GM21526 (cell line): ENCODE results near the gene PCDH12.

Experiments used
- ATAC-seq: cut with Tn5 transposase; IDR thresholded peaks from one replicate; pipeline ENCODE4 v1.9.1; 2021; ENCODE audit warnings: moderate library complexity; ENCODE audit not compliant: unreplicated experiment, low FRiP score

Gene PCDH12

DNA sequence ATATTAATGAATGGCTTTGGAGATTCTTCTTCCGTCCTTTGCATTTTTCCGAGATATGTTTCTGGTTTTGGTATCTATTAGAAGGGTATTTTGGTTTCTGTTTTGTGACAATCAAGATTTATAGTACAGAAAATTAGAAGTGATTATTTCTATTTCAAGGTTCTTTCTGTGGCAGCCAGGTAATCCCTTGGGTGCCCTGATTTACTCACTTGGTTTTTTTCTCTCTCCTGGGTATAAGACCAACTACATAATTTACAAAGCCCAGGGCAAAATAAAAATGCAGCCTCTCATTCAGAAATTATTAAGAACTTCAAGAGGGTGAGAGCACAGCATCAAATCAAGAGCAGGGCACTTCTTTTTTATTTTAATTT is 8.9 kb upstream of the PCDH12 start:
- no peak for ATAC-seq

DNA sequence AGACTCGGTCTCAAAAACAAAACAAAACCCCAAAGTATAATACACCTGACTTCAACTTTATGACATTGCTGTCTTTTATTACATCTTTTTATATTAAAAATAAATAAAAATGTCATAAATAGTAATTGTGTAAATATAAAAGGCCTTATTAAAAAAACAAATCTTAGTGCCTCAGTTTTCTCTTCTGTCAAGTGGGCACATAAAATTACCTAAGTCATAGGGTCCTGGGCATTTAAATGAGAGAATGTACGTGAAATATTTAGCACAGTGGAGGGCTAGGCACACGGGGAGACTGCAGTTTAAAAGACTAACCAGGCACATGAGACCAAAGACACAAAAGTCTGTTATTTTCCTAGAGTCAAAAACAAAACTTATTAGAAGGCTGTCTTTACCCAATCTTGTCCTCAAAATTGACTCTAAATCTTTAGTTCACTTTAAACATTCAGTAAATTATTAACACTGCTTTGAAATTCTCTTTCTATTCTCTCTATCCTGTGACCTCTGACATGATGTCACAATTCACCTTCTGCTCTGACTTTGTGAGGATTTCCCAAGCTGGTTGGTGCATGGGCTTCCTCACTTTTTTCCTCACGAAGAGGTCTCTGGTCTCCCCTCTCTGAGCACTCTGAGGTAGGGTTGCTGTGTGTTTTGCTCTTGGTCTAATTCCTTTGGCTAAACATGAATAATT is 8.4 kb upstream of the PCDH12 start:
- no peak for ATAC-seq

DNA sequence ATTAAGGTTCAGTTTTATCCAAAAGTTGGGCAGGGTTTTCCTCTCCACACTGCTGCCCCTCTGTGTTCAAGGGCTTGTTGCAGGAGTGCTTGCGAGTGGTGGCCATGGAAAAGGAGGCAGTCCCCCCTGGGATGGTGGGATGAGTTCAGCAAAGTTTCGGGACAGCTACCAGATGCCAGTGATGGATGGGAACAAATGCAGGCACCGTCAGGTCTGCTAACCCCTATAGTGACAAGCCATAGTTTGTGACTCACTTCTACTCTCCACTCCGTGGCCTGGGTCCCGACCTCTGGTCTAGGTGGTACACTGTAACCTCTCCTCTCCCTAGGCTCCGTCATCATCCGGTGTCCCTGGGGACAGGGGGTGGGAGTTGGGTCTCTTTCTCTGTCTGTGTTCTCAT is 7.1 kb upstream of the PCDH12 start:
- ATAC-seq = no peak

DNA sequence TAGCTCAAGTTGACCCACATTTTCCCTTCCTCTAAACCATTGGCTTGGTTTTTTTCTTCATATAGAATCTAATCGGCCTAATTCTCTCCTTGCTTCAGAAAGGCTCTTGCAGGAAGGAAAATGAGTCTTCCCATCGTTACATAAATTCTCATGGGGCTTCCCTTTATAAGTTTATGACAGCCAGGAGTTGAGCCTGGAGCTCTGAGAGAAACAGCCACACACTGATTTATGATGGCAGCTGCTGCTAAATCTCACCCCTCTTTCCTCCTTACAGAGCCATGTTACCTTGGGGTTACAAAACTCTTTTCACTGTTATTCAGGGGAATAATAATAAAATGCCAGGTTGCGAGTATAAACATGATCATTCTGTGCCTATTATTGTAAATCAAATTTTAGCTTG is 5.7 kb upstream of the PCDH12 start:
- no peak for ATAC-seq

DNA sequence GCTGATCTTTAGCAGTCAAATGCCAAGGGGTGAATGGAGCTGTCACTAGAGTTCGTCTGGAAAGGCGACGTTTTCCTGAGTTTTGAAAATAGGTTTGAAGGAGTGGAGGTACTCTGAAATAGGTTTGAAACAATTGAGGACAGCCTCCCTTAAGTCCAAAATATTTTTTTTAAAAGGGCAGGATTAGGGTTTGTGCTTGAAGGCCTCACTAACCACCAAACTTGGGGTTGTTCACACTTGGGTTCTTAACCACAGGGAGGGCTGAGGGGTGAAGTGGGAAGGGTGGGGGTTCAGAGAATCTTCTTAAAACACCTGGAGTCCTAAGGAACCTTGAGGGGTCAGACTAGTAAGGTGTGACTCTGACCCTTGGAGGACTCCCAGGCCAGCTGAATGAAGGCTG is 3.5 kb upstream of the PCDH12 start:
- ATAC-seq = no peak

DNA sequence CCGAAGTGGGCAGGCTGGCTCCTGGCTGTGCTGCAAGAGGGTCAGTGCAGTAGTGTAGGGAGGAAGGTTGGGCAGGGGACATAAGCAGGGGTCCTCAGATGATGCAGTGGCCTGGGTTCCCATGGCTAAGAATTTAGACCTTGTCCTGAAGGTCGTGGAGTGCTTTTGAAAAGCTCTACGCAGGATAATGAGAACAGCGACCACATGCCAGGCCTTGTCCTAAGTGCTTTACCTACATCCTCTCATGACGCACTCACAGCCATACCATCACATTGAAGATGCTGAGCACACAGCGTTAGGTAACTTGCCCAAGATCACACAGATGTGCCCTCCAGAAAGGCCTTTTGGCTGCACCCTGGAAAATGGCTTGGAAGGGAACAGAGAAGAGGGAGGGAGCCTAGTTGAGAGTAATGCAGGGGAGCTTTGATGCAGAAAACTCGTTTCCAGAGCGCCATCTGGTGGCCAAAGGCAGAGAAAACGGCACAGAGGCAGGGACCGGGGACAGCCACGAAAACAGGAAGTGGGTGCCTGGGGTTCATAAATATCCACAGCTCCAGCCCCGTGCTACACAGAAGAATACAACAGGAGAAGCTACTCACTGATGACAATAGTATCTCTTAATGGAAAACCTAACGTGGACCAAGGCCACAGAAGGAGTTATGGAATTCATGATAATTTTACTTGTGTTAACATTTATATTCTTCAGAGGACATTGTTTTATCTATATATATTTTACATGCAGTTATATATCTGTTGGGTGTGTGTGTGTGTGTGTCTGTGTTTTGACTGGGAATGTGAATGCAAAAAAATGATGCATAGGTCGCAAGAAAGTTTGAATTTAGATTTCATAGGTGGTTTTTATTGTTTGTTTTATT is 2.7 kb upstream of the PCDH12 start:
- ATAC-seq = peak; percentile 91

DNA sequence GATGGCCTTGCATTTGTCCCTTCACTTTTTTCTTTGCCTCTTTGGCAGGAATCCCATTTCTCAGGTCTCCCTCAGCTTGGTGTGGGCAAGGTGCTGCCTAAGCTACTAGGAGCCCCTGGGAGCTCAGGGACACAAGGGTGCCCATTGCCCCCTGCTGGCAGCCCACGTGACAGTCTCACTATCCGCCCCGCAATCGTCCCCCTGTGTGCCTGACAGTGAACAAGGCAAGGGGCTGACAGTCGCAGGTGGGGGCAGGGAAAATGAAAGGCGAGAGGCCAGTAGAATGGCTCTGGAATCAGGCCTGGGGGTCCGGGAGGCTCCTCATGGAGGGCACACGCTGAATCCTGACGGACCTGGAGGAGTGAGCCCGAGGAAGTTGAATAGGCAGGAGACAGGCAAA is 2.0 kb upstream of the PCDH12 start:
- no peak for ATAC-seq

DNA sequence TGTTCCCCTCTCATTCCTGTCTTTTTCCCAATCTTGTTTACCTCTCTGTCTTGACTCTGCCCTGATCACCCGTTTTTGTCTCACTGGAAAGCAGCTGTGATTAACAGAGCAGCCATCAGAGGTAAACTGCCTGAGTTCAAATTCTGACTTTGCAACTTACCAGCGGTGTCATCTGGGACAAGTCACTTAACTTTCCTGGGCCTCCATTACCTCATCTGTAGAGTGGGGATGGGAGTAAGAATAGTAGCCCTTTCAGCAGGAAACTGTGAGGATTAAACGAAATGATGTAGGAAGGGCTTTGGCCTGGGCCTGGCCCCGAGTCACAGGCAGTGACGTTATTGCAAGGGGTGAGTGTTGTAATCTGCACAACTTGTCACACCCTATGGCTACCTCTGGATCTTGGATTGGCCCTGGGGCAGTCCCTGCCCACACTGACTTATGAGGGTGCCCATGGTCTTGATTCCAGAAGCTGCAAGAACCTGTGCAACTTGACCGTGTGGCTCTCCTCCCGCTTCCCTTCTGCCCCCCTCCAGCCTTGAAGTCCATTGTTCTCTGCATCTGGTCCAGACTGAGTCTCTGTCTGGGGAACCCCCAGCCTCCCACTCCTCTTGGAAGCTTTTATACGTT is 657 bp upstream of the PCDH12 start:
- no peak for ATAC-seq

DNA sequence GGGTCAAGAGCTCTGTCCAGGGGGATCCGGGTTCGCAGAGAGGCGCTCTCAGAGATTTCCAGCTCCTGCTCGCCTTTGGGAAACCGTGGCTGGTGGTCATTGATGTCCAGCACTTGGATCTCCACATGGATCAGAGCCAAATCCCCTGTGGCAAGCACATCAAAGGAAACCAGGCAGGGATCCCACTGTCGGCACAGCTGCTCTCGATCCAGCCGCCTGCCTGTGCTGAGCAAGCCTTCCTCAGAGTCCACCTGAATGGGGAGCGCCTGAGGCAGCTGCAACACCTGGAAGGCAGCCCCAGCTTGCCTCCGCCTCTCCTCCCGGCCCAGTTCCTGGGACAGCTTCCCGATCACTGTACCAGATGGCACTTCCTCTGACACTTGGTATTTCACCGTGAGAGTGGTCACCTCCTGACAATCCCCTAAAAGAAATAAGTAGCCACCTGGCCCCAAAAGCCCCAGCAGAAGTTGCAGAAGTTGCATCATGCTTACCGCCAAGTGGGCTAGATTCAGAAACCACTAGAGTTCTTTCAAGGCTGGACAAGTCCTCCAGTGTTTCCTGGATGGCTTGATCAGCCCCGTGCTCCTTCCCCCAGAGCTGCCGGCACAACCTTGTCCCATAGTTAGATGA is 520 bp downstream of the PCDH12 start:
- no peak for ATAC-seq

DNA sequence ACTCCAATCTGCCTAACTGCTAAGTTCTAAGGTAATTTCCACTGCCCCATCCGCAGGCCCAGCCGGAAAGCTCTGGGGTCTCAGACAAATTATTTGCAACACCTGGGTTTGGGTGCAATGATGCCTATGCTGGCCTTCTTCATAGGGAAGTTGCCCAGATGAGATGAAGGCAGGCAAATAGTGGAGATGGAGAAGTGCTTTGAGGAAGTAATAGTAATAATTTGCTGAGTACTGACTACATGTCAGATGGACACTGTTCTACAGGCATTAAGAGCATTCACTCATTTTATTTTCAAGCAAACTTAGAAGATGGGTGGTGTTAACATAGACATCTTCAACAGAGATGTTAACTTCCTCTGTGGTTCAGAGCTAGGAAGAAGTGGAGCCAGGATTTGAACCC is 3.8 kb downstream of the PCDH12 start:
- ATAC-seq = no peak

DNA sequence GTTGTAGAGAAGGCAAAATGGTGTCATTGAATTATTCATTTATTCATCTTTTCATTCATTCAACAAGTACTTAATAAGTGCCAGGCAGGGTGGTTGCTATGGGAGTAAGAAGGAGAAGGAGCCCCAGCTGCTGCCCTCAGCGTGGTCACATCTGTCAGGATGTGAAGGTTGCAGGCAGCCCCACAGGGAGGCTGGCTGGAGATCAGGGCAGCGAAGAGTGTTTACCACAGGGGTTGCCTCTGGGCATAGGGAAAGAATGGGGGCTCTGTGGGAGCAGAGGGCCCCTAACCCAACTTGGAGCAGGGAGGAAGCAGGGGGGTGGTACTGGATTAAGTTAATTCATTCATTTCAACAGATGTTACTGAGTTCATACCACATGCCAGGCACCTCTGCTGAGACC is 6.0 kb downstream of the PCDH12 start:
- no peak for ATAC-seq

DNA sequence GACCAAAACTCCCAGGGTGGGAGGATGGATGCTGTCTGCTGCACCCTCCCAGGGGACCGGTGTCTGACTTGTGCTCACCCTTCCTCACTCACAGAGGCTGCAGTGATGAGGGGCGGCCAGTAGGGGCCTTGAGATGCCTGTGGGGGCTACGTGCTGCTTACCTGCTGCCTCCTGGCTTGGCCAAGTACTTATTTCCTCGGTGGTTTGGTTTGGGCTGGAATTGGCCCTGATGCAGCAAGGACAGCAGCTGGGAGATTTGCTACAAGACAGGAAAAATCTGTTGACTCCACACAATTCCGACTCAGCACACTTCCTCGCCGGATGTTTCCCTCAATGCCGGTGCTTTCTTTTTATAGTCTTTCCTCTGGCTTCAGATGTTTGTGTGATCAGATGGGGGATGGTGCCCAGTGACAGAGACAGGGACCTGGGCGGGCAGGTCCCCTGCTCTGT is 6.6 kb downstream of the PCDH12 start:
- ATAC-seq = peak; percentile 76

DNA sequence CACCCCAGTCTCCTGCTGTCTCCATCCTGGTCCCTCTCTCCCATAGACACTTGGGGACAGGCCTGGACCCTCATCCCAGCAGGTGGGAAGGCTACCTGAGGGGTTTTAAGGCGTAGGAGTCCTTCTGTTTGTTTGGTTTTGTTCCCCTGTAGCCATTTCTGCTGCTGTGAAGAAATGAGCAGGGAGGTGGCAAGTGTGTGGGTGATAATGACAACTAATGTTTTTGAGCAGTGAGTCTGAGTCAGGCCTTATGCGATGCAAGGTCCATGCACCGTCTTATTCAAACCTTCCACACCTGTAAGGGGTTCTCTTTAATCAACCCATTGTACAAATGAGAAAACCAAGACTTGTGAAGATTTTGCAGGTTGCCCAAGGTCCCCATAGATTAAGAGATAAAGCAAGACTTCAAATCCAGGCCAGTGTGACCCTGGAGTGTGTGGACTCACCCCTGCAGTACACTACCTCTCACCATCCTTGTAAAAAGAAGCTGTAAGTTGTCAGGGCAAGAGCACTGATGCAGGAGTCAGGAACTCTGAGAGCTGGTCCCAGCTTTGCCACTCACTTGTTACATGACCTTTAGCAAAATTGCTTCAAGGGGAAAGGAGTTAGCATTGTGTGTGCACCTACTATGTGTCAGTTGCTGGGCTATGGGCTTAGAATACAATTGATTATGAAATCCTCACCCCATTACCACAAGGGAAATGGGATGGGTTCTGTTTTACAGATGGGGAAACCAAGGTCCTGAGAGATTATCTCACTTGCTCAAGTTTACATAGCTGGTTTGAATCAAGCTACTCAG is 7.6 kb downstream of the PCDH12 start:
- ATAC-seq = no peak

DNA sequence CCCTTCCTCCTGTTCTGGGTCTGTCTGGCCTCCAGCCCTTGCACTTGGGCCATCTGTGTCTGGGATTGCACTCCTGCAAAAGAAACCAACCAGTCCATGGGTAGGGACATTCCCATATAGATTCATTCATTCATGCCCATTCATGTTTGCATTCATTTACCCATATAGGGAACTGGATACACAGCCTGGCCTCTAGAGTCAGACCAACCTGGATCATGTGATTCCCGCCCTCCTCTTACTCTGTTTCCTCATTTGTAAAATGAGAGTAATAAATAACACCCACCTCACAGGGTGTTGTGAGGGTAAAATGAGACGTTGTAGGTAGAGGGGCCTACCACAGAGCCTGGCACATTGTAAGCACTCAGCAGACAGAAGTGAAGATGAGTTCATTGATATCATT is 8.5 kb downstream of the PCDH12 start:
- no peak for ATAC-seq

DNA sequence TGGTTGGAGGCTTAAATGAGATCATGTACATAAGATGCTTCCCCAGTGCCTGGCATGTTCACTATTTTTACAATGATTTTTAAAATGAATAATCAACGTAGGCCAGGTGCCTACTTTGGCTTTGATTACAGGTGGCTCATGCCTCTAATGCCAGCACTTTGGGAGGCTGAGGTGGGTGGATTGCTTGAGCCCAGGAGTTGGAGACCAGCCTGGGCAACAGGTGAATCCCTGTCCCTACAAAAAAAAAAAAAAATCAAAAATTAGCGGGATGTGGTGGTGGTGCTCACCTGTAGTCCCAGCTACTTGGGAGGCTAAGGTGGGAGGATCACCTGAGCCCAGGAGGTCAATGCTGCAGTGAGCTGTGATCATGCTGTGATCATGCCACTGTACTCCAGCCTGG is 9.2 kb downstream of the PCDH12 start:
- no peak for ATAC-seq

DNA sequence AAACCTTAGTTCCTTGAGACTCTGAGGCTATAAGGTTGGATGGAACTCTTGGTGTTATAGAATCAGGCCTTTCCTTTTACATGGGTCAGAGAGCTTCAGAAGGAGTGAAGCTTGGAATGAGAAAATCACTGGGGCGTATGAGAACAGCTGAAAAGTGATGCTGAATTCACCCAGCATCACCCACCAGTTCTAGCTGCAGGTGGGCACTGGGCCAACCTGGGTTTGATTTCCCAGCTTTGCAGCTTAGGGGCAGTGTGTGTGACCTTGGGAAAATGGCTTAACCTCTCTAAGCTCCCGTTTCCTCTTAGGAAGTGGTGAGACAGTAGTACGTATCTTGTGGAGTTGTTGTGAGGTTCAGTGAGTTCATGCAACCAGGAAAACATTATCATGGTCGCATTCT is 10.7 kb downstream of the PCDH12 start:
- no peak for ATAC-seq

DNA sequence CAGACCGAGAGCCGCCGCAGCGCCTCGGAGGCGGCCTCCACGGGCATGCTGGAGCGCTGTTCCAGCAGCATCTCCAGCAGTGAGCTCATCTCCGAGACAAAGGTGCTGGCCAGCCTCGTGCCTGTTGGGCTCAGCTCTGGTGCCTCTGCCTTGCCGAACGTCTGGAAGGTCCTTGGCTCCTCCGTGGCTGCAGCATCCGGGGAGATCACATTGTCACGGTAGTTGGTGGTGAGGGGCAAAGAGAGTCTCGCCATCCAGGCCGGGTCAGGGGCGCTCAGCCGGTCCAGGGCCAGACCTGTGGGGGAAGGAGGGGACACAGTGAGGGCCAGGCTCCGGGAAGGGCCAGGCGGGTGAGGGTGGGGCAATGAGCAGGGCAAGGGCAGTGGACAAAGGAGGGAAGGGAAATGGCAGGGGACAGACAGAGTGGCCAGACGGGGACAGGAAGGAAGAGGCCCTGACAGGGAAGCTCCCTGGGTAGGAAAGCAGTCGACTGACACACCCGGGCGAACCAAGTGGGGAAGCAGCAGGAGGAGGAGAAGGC is 12.4 kb downstream of the PCDH12 start:
- no peak for ATAC-seq

DNA sequence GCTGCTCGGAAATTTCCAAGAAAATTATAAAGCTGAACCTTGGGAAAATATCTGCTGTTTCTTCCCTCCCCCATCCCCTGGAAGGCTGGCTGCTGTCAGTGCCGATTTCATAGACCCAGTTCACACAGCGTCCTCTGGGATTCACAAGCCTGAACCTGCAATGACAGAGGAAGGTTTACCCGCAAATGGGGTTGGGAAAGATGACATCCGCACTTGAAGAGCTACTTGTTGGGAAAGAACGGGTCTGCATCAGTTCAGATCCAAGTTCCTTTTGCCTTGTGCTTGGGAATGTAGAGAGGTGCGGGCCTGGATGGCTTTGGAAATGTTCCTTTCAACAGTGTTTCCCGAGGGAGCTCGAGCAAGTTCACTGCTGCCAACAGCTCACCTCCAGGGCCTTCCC is 13.9 kb downstream of the PCDH12 start:
- ATAC-seq = no peak

DNA sequence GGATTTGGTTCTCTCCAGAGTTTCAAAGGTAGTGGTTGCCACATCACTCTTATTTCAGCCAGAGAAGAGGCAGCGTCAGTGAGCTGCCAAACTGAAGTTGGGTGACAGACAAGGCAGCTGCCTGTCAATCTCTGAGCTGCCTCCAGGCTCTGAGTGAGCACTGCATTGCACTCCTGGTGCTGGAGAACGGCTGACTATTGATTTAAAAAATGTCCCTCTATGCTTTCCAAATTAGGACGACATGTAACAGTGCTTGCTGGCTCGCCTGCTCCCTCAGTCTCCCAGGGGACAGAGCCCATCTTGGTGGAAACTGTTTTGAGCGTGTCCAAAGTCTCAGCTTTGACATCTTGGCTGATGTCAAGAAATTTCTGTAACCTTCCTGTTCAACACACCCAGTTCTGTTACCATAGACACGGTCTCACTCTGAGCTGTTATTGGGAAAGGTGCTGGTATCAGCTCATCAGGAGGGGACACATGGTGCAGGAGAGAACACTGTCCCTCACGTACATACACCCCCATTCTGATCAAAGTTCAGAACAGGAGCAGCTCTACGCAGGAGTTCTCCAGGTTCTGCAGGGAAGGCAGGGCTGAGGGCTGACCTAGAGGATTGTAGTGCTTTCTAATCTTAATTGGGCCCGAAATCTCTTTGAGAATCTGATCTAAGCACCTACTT is 15.7 kb downstream of the PCDH12 start:
- ATAC-seq = no peak

DNA sequence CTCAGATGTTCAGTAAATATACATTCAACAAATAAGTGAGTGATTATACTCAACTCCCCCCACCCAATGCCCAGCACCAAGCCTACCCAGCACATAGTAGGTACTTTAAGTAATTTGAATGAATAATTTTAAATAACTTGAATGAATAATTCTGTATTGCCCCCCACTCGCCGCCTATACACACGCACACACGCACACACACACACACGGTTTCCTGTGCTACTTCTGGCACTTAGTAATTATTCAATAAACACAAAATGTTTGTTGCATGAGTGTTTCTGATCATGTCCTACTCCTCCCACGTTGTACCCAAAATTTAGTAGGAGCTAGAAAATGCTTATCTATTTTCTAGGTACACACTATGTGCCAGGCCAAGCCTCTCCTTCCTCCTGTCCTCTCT is 16.2 kb downstream of the PCDH12 start:
- ATAC-seq = no peak
